Ectodermal cell (in vitro differentiated cells): ENCODE results near the gene CNKSR3.

Experiments
- H3K27ac ChIP-seq: 2 replicates; pipeline ENCODE4 v1.7.0; 2013; ENCODE audit warnings: mild to moderate bottlenecking, low read depth, low read length; ENCODE audit not compliant: insufficient read depth, poor library complexity, severe bottlenecking
- H3K27me3 ChIP-seq: 2 replicates; pipeline ENCODE4 v1.7.0; 2013; ENCODE audit warnings: mild to moderate bottlenecking, low read length; ENCODE audit not compliant: insufficient read depth, control insufficient read depth, poor library complexity, severe bottlenecking
- H3K36me3 ChIP-seq: one replicate; pipeline ENCODE4 v1.7.0; 2013; ENCODE audit warnings: low read length; ENCODE audit not compliant: control insufficient read depth, insufficient read depth
- H3K4me1 ChIP-seq: one replicate; pipeline ENCODE4 v1.7.0; 2013; ENCODE audit warnings: low read length; ENCODE audit not compliant: control insufficient read depth, insufficient read depth
- H3K4me3 ChIP-seq: 2 replicates; pipeline ENCODE4 v1.7.0; 2013; ENCODE audit warnings: low read depth, low read length, control low read depth; ENCODE audit not compliant: insufficient read depth
- H3K9me3 ChIP-seq: 2 replicates; pipeline ENCODE4 v1.7.0; 2013; ENCODE audit warnings: mild to moderate bottlenecking, low read length, moderate library complexity; ENCODE audit not compliant: control insufficient read depth
- WGBS, 2 experiments: methylation state at CpG; one replicate each; pipeline ENCODE4 v1.1.7; 2013; ENCODE audit warnings: missing lambda C conversion rate in 2 of 2; 5-methylcytosine and 5-hydroxymethylcytosine counted together

CNKSR3 gene

DNA sequence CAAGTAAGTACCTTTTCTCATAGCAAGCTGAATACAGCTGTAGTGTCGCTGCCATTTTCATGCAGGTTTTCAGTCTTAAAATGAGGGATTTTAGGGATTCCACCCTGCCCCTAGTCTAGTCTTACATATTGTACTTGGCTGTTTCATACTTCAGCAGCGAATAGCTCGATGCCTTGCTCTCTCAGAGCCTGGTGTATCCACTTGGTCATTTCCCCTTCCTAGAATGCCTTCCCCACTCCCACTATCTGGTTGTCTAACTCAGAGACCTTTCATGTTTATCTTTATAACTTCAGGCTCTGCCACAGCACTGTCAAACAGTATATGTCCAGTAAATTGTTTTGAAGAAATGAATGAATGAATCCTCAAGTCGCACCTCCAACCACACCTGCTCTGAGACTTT is 132.8 kb downstream of the CNKSR3 start:
- Histone ChIP-seq H3K27me3 (no peaks in the 10 kb centered on the region), H3K4me1 (no peaks in the 10 kb centered on the region), H3K9me3 (no peaks in the 10 kb centered on the region), H3K27ac (no peak overlapping the region), H3K4me3 (no peak overlapping the region), H3K36me3 (no peaks in the 10 kb centered on the region)
- WGBS, 2 experiments, result 91 to 94% methylated on average over 4 of the region's 4 CpGs

GRCh38 chr6:154373971-154374370 is 136.5 kb downstream of the CNKSR3 start:
- no peaks in the 10 kb centered on the region for H3K4me1 ChIP-seq
- no peaks in the 10 kb centered on the region for H3K9me3 ChIP-seq
- no peak overlapping the region for H3K4me3 ChIP-seq
- 81 to 92% methylated on average over 2 of the region's 2 CpGs for WGBS, 2 experiments
- no peaks in the 10 kb centered on the region for H3K36me3 ChIP-seq
- H3K27ac ChIP-seq, result no peak overlapping the region
- H3K27me3 ChIP-seq, result no peaks in the 10 kb centered on the region

- 78 to 87% methylated on average over 4 of the region's 4 CpGs for WGBS, 2 experiments
- Histone ChIP-seq H3K4me3 (no peak overlapping the region), H3K4me1 (no peaks in the 10 kb centered on the region), H3K9me3 (no peaks in the 10 kb centered on the region), H3K36me3 (no peaks in the 10 kb centered on the region), H3K27ac (no peak overlapping the region), H3K27me3 (no peaks in the 10 kb centered on the region)
These were observed 139.2 kb downstream of the CNKSR3 start for GRCh38 chr6:154371281-154371680.

DNA sequence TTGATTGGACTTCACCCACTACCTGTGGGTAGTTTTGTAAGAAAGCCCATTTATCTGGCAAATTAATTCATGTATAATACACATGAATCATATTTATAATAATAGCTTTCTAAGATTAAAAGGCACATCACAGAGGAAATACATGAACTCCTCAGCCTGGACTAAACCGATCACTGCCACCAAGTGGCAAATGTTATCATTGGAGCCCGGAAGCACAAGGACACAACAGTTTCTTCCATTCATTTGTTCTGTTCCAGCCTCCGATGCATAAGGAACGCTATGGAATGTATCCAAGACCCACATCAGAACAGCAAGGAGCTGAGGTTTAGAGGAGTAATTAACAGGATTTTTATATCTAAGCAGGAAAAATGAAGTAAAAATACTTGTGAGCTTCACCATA is 139.9 kb downstream of the CNKSR3 start:
- Histone ChIP-seq H3K4me1 (no peaks in the 10 kb centered on the region), H3K27ac (no peak overlapping the region), H3K27me3 (no peaks in the 10 kb centered on the region), H3K36me3 (no peaks in the 10 kb centered on the region), H3K4me3 (no peak overlapping the region), H3K9me3 (no peaks in the 10 kb centered on the region)
- WGBS, 2 experiments, result 71 to 73% methylated on average over 4 of the region's 4 CpGs

- no peaks in the 10 kb centered on the region for H3K36me3 ChIP-seq
- no peak overlapping the region for H3K27ac ChIP-seq
- no peaks in the 10 kb centered on the region for H3K4me1 ChIP-seq
- no peak overlapping the region for H3K4me3 ChIP-seq
- H3K27me3 ChIP-seq, result no peaks in the 10 kb centered on the region
- WGBS, 2 experiments, result 94 to 97% methylated on average over 9 of the region's 9 CpGs
- no peaks in the 10 kb centered on the region for H3K9me3 ChIP-seq
These were observed 142.4 kb downstream of the CNKSR3 start for GRCh38 chr6:154367839-154368695.

GRCh38 chr6:154367336-154367735 is 143.1 kb downstream of the CNKSR3 start:
- 89 to 95% methylated on average over 4 of the region's 5 CpGs for whole genome bisulfite sequencing, 2 experiments
- Histone ChIP-seq H3K4me3 (no peak overlapping the region), H3K4me1 (no peaks in the 10 kb centered on the region), H3K27ac (no peak overlapping the region), H3K9me3 (no peaks in the 10 kb centered on the region), H3K27me3 (no peaks in the 10 kb centered on the region), H3K36me3 (no peaks in the 10 kb centered on the region)

GRCh38 chr6:154363821-154364220 is 146.7 kb downstream of the CNKSR3 start:
- Histone ChIP-seq H3K27ac (no peak overlapping the region), H3K4me1 (no peaks in the 10 kb centered on the region), H3K27me3 (no peaks in the 10 kb centered on the region), H3K4me3 (no peak overlapping the region), H3K9me3 (no peaks in the 10 kb centered on the region), H3K36me3 (no peaks in the 10 kb centered on the region)
- 90 to 93% methylated on average over 4 of the region's 4 CpGs for WGBS, 2 experiments

GRCh38 chr6:154361476-154361875 is 149.0 kb downstream of the CNKSR3 start:
- H3K27ac ChIP-seq, result no peak overlapping the region
- WGBS, 2 experiments, result 96 to 97% methylated on average over 5 of the region's 5 CpGs
- no peaks in the 10 kb centered on the region for H3K36me3 ChIP-seq
- no peaks in the 10 kb centered on the region for H3K4me1 ChIP-seq
- H3K4me3 ChIP-seq, result no peak overlapping the region
- H3K9me3 ChIP-seq, result no peaks in the 10 kb centered on the region
- no peaks in the 10 kb centered on the region for H3K27me3 ChIP-seq

- no peak overlapping the region for H3K27ac ChIP-seq
- no peaks in the 10 kb centered on the region for H3K9me3 ChIP-seq
- H3K36me3 ChIP-seq, result no peaks in the 10 kb centered on the region
- 93 to 94% methylated on average over 3 of the region's 3 CpGs for WGBS, 2 experiments
- no peaks in the 10 kb centered on the region for H3K4me1 ChIP-seq
- H3K4me3 ChIP-seq, result no peak overlapping the region
- no peaks in the 10 kb centered on the region for H3K27me3 ChIP-seq
These were observed 150.0 kb downstream of the CNKSR3 start for GRCh38 chr6:154360476-154360875.

DNA sequence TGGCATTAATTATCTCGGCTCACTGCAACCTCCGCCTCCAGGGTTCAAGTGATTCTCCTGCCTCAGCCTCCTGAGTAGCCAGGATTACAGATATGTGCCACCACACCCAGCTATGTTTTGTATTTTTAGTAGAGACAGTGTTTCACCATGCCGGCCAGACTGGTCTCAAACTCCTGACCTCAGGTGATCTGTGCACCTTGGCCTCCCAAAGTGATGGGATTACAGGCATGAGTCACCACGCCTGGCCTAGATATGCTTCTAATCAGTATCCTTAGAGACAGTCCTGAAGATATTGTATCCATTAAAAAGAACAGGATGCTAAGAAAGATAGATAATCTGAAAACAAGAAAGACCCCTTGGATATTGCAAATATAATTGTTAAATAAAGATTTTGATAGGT is 150.8 kb downstream of the CNKSR3 start:
- H3K4me3 ChIP-seq, result no peak overlapping the region
- H3K27ac ChIP-seq, result no peak overlapping the region
- 93 to 94% methylated on average over 4 of the region's 4 CpGs for WGBS, 2 experiments
- no peaks in the 10 kb centered on the region for H3K27me3 ChIP-seq
- no peaks in the 10 kb centered on the region for H3K4me1 ChIP-seq
- H3K36me3 ChIP-seq, result no peaks in the 10 kb centered on the region
- H3K9me3 ChIP-seq, result no peaks in the 10 kb centered on the region
